RWPE2 (cell line): ENCODE data around the gene CCL20.

Experiments
- ATAC-seq: fragments of 200-7000 bp; cut with Tn5 transposase; 3 replicates; pipeline ENCODE4 v1.9.1; 2021; ENCODE audit warnings: low read depth
- DNase-seq: peaks from one replicate; pipeline ENCODE4 v3.0.0-alpha.2; 2020; ENCODE audit warnings: low spot score
- H3K27ac ChIP-seq: fragments of 450-650 bp; 2 replicates; pipeline ENCODE4 v1.5.1; 2017; ENCODE audit warnings: mild to moderate bottlenecking; ENCODE audit not compliant: poor library complexity, severe bottlenecking
- H3K27me3 ChIP-seq: fragments of 250-450 bp; sonication (Bioruptor Pico); 2 replicates; pipeline ENCODE4 v1.5.1; 2021; ENCODE audit warnings: mild to moderate bottlenecking, moderate library complexity; ENCODE audit not compliant: insufficient read depth, poor library complexity, severe bottlenecking
- H3K36me3 ChIP-seq: fragments of 250-450 bp; sonication (Bioruptor Pico); 2 replicates; pipeline ENCODE4 v1.5.1; 2020; ENCODE audit warnings: low read depth, mild to moderate bottlenecking, moderate library complexity
- H3K4me1 ChIP-seq: fragments of 250-450 bp; sonication (Bioruptor Pico); 2 replicates; pipeline ENCODE4 v1.5.1; 2021; ENCODE audit warnings: mild to moderate bottlenecking, moderate library complexity; ENCODE audit not compliant: insufficient read depth, poor library complexity, severe bottlenecking
- H3K4me3 ChIP-seq: fragments of 250-450 bp; sonication (Bioruptor Pico); 2 replicates; pipeline ENCODE4 v1.5.1; 2021; ENCODE audit warnings: mild to moderate bottlenecking, moderate library complexity; ENCODE audit not compliant: severe bottlenecking
- H3K9me3 ChIP-seq: fragments of 250-450 bp; sonication (Bioruptor Pico); 2 replicates; pipeline ENCODE4 v1.5.1; 2021; ENCODE audit warnings: mild to moderate bottlenecking, moderate library complexity; ENCODE audit not compliant: severe bottlenecking
- TF ChIP-seq, protein P1 (sequence below): fragments of 450-650 bp; IDR thresholded peaks from one replicate; pipeline ENCODE4 v1.5.1; 2017; ENCODE audit warnings: mild to moderate bottlenecking, moderate library complexity; ENCODE audit not compliant: poor library complexity, severe bottlenecking

Gene CCL20

DNA sequence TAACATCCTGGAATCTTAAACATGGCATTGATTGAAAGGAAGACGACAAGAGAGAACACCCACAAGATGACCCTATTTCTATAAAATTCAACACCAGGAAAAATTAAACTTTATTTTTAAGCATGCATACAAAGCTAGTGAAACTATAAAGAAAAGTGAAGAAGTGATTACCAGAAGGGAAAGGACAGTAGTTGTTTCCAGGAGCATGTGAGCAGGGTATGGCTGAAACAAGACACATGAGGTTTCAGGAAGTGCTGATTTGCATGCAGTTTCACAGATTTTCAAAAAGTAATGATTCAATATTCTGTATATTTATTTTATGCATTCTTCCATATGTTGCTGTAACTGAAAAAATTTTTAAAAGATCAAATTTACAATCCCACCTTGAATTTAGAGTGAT lies 33.2 kb downstream of the CCL20 start:
- H3K4me1 ChIP-seq: peaks cover 23% of the 10 kb centered on the region
- no peaks in the 10 kb centered on the region for H3K36me3 ChIP-seq
- H3K9me3 ChIP-seq: no peaks in the 10 kb centered on the region
- no peak for ATAC-seq
- H3K27ac ChIP-seq: no peak overlapping the region
- TF ChIP-seq, protein P1, sequence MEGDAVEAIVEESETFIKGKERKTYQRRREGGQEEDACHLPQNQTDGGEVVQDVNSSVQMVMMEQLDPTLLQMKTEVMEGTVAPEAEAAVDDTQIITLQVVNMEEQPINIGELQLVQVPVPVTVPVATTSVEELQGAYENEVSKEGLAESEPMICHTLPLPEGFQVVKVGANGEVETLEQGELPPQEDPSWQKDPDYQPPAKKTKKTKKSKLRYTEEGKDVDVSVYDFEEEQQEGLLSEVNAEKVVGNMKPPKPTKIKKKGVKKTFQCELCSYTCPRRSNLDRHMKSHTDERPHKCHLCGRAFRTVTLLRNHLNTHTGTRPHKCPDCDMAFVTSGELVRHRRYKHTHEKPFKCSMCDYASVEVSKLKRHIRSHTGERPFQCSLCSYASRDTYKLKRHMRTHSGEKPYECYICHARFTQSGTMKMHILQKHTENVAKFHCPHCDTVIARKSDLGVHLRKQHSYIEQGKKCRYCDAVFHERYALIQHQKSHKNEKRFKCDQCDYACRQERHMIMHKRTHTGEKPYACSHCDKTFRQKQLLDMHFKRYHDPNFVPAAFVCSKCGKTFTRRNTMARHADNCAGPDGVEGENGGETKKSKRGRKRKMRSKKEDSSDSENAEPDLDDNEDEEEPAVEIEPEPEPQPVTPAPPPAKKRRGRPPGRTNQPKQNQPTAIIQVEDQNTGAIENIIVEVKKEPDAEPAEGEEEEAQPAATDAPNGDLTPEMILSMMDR: no peak
- H3K27me3 ChIP-seq: no peaks in the 10 kb centered on the region
- H3K4me3 ChIP-seq: no peak overlapping the region
- DNase-seq: no peak

DNA sequence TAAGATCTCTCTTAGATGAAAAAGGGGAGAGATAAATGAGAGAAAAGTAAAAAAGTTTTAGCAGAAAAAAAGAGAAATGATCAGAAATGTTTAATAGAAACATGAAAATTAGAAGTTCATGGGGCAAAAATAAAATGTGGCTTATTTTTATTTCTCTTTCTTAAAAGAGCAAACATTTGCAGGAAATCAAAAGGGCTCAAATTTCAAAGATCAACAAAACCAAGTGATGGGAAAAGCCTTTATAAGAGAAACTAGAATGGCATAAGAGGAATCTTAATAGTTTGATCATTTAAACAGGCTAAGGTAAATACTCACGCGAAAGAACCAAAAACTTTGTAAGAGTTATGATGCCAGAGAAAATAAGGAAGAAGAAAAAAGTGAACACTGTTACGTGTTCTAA lies 34.5 kb downstream of the CCL20 start:
- no peak for DNase-seq
- ATAC-seq: no peak
- peaks cover 28% of the 10 kb centered on the region for H3K4me1 ChIP-seq
- no peaks in the 10 kb centered on the region for H3K27me3 ChIP-seq
- no peak overlapping the region for H3K4me3 ChIP-seq
- TF ChIP-seq, protein P1: no peak
- H3K27ac ChIP-seq: peak overlapping the region; percentile 51
- H3K36me3 ChIP-seq: no peaks in the 10 kb centered on the region
- no peaks in the 10 kb centered on the region for H3K9me3 ChIP-seq

DNA sequence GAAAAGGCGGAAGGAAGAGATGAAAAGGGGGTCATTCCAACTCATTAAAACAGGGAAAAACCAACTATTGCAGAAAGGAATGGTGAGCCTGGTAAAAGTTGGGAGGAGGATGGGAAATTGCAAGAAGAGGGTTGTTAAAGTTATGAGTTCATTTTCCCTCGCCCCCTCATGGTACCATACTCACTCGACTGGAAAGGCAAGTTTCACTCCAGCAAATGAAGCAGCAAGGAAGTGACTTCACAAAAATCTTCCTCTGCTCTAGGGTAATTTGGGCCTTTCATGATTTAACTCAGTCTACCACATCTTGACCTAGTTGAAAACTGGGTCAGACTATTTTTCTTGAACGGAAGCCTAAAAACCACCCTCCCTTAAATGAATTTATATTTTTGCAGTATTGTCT lies 34.9 kb downstream of the CCL20 start:
- Histone ChIP-seq H3K27me3 (no peaks in the 10 kb centered on the region), H3K36me3 (no peaks in the 10 kb centered on the region), H3K4me3 (no peak overlapping the region), H3K4me1 (peaks cover 32% of the 10 kb centered on the region), H3K27ac (peak overlapping the region; percentile 51), H3K9me3 (no peaks in the 10 kb centered on the region)
- ATAC-seq: no peak
- TF ChIP-seq, protein P1: no peak
- no peak for DNase-seq

- no peak overlapping the region for H3K4me3 ChIP-seq
- no peaks in the 10 kb centered on the region for H3K9me3 ChIP-seq
- peak overlapping the region; percentile 51 for H3K27ac ChIP-seq
- no peaks in the 10 kb centered on the region for H3K27me3 ChIP-seq
- H3K36me3 ChIP-seq: no peaks in the 10 kb centered on the region
- peak; percentile 76 for ATAC-seq
- TF ChIP-seq, protein P1: no peak
- DNase-seq: no peak
- peaks cover 36% of the 10 kb centered on the region for H3K4me1 ChIP-seq
Observed at GRCh38 chr2:227849906-227850305, 36.3 kb downstream of the CCL20 start.

GRCh38 chr2:227853204-227853629 lies 39.6 kb downstream of the CCL20 start:
- H3K4me3 ChIP-seq: no peak overlapping the region
- TF ChIP-seq, protein P1: no peak
- peaks cover 33% of the 10 kb centered on the region for H3K4me1 ChIP-seq
- ATAC-seq: peak; percentile 74
- H3K27ac ChIP-seq: peak overlapping the region; percentile 78
- DNase-seq: no peak
- no peaks in the 10 kb centered on the region for H3K9me3 ChIP-seq
- H3K36me3 ChIP-seq: no peaks in the 10 kb centered on the region
- H3K27me3 ChIP-seq: no peaks in the 10 kb centered on the region
